Mesangial cell (primary cell): ENCODE measurements around the gene HS6ST2. TPM values are rescaled to one million over a fixed set of nuclear protein-coding genes. Genes with fewer than 3 reads are reported as not detected.

ENCODE experiments used
- total RNA-seq: library from RNA; depleted of rRNA; stranded (reverse); fragments of >200 nt; gene quantifications from 2 replicates; pipeline ENCODE4 v1.2.3, GENCODE V29; 2015

The HS6ST2 gene
- 5.9 and 6.1 TPM in 2 replicates for total RNA-seq

DNA sequence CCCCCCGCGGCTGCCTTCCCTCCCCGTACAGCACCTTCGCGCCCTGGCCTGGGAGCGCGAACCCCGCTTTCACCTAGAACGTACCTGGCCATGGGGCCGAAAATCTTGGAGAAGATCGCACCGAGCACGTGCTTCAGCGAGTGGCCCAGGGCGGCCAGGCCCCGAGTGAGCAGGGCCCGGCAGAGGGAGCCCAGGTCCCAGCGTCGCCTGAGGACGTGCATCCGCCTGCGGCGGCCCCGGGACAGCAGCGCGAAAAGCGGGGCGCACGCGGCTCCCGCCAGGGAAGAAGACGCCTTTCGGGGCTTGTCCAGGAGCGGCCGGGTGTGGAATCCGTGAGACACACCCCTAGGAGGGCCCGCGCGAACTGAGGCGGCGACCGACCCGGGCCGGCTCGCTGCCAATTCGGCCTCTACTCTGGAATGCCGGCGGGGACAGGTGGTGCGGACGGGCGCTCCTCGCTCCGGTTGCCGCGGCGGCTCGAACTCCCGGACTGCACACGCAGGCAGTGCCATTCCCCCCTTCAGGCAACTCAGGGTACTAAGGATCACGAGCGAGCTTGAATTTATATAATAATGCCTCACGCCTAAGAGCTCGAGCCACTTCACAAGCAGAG lies at the start of gene HS6ST2:
Gene HS6ST2 (minus strand): TSS at position 539 of the 613 bp plus-strand sequence.

Other genes starting within 250 kb of the HS6ST2 start
- gene USP26, start 138.5 kb upstream of the HS6ST2 start, total RNA-seq: not detected in 2 replicates